Tongue (tissue), 2 donors: ENCODE results near the gene LRP5. TPM values are rescaled to one million over a fixed set of nuclear protein-coding genes. Genes with fewer than 3 reads are reported as not detected.
"Not testable (repeated sequence)": the region's sequence is repeated elsewhere in the genome, so short reads cannot be mapped to it uniquely, and the experiment has no call there.

Source experiments
- DNase-seq: peaks from one replicate; pipeline ENCODE4 v3.0.0-alpha.2; 2015
- total RNA-seq: library from RNA; depleted of rRNA; stranded (reverse); fragments of >200 nt; gene quantifications from one replicate; pipeline ENCODE4 v1.2.3, GENCODE V29; 2014

LRP5 gene
- total RNA-seq, 1 donor from 2014 or later: 67.5 TPM

- DNase-seq: no peak
Observed at GRCh38 chr11:68392822-68393221, 80.4 kb downstream of the LRP5 start.

- DNase-seq: peak; percentile 96
Observed at GRCh38 chr11:68396516-68396915, 84.1 kb downstream of the LRP5 start.

- no peak for DNase-seq
Observed at GRCh38 chr11:68397256-68397655, 84.9 kb downstream of the LRP5 start.

GRCh38 chr11:68398995-68399851 lies 86.8 kb downstream of the LRP5 start:
- DNase-seq: peak; percentile 89

GRCh38 chr11:68399916-68400315 lies 87.5 kb downstream of the LRP5 start:
- no peak for DNase-seq

GRCh38 chr11:68400584-68400983 lies 88.2 kb downstream of the LRP5 start:
- DNase-seq: not testable (repeated sequence)

GRCh38 chr11:68401856-68402255 lies 89.5 kb downstream of the LRP5 start:
- no peak for DNase-seq

GRCh38 chr11:68402355-68403031 lies 90.1 kb downstream of the LRP5 start:
- DNase-seq: no peak

GRCh38 chr11:68403424-68403823 lies 91.0 kb downstream of the LRP5 start:
- no peak for DNase-seq

- no peak for DNase-seq
Observed at GRCh38 chr11:68403831-68404230, 91.4 kb downstream of the LRP5 start.

GRCh38 chr11:68406324-68407313 lies 94.2 kb downstream of the LRP5 start:
- DNase-seq: no peak

GRCh38 chr11:68408512-68408911 lies 96.1 kb downstream of the LRP5 start:
- DNase-seq: no peak

- DNase-seq: no peak
Observed at GRCh38 chr11:68409748-68410344, 97.5 kb downstream of the LRP5 start.

GRCh38 chr11:68411501-68411991 lies 99.2 kb downstream of the LRP5 start:
- DNase-seq: peak; percentile 79

- peak; percentile 61 for DNase-seq
Observed at GRCh38 chr11:68412593-68413475, 100.4 kb downstream of the LRP5 start.

- no peak for DNase-seq
Observed at GRCh38 chr11:68413591-68413999, 101.2 kb downstream of the LRP5 start.

- DNase-seq: no peak
Observed at GRCh38 chr11:68414496-68415221, 102.3 kb downstream of the LRP5 start.

- DNase-seq: no peak
Observed at GRCh38 chr11:68416070-68416578, 103.7 kb downstream of the LRP5 start.

GRCh38 chr11:68418648-68419047 lies 106.3 kb downstream of the LRP5 start:
- DNase-seq: no peak

GRCh38 chr11:68420171-68420570 lies 107.8 kb downstream of the LRP5 start:
- no peak for DNase-seq
